GM06990 (cell line): ENCODE data around the gene NFYA.

ENCODE experiments used
- DNase-seq: peaks from one replicate; pipeline ENCODE4 v3.0.0-alpha.2; 2011; ENCODE audit not compliant: insufficient read length; ENCODE audit errors: extremely low read depth
- H3K27me3 ChIP-seq: replicated peaks from 2 replicates; pipeline ENCODE4 v1.6.0; 2011; ENCODE audit warnings: low read length; ENCODE audit not compliant: control insufficient read depth, insufficient read depth
- H3K36me3 ChIP-seq: 2 replicates; pipeline ENCODE4 v1.5.1; 2011; ENCODE audit warnings: low read length; ENCODE audit not compliant: control insufficient read depth, insufficient read depth
- H3K4me3 ChIP-seq: replicated peaks from 2 replicates; pipeline ENCODE4 v1.5.1; 2011; ENCODE audit warnings: low read depth, mild to moderate bottlenecking, control low read depth, low read length
- TF ChIP-seq, protein P1 (sequence below): IDR thresholded peaks from 2 replicates; pipeline ENCODE4 v1.5.1; 2011; ENCODE audit warnings: low read length, control low read depth, mild to moderate bottlenecking, inconsistent platforms; ENCODE audit not compliant: insufficient read depth, poor library complexity, severe bottlenecking

Gene NFYA

DNA sequence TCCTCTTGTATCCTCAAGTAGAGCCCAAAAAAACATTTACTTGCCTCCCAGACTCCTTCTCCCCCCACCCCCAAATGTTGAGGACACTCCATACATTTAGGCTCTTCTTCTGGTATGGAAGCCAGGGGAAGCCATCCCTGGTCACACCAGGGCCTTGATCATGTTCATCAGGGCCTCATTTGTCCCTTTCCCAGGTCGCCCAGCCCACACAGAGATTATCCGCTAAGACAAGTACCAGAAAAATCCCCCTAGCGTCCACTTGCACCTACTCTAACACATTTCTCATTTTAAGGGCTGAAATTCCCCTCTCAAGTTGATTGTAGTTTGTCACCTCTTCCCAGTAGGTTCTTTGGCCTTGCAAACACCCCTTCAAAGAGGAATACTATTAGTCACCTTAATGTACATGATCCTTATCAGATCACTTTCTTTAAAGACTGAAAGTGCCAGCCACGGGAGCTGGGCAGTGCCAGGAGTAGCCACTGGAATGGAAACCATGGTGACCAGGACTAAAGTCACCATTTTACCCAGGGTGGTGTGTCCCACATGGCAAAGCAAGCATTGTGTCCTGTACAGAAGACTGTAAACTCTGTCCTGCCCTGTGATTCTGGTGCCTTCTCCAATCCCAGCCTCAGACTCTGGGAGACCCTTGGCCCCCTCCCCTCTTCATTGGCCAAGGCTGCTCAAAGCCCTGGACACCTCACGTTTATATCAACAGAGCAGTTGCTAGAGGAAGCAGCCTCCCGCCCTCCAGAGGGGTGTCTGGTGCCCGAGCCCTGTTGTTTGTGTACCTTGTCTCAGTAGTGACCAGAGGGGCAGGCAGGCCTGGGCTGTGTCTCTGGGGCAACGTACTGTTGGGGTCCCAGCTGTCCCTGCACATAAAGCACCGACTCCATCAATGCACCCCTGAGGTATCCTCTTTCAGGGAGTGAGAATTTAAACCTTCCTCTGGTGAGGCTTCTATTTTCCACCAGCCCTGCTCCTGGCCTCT, 24.7 kb upstream of the NFYA start:
- Histone ChIP-seq H3K27me3 (no peaks in the 10 kb centered on the region), H3K36me3 (no peaks in the 10 kb centered on the region), H3K4me3 (no peak overlapping the region)
- TF ChIP-seq, protein P1, sequence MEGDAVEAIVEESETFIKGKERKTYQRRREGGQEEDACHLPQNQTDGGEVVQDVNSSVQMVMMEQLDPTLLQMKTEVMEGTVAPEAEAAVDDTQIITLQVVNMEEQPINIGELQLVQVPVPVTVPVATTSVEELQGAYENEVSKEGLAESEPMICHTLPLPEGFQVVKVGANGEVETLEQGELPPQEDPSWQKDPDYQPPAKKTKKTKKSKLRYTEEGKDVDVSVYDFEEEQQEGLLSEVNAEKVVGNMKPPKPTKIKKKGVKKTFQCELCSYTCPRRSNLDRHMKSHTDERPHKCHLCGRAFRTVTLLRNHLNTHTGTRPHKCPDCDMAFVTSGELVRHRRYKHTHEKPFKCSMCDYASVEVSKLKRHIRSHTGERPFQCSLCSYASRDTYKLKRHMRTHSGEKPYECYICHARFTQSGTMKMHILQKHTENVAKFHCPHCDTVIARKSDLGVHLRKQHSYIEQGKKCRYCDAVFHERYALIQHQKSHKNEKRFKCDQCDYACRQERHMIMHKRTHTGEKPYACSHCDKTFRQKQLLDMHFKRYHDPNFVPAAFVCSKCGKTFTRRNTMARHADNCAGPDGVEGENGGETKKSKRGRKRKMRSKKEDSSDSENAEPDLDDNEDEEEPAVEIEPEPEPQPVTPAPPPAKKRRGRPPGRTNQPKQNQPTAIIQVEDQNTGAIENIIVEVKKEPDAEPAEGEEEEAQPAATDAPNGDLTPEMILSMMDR = no peak
- no peak for DNase-seq

DNA sequence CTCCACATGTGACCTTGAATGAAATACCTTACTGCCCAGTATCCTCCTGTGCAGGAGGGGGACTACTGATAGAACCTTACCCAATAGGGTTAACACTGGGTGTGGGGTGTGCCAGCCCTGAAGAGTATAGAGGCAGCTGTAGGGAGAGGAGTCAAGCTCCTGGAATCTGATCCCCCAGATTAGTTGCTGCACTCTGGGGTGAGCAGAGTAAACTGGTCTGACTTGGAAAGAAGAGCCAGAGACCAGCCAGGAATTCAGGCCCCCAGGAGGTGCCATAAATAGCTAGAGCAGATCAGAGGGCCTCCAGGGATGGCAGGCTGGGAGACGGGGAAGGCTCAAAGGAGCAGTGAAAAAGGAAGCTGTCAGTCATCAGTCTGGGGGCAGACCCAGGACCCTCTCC, 23.3 kb upstream of the NFYA start:
- no peaks in the 10 kb centered on the region for H3K36me3 ChIP-seq
- DNase-seq = no peak
- no peaks in the 10 kb centered on the region for H3K27me3 ChIP-seq
- H3K4me3 ChIP-seq = no peak overlapping the region
- TF ChIP-seq, protein P1 = no peak

DNA sequence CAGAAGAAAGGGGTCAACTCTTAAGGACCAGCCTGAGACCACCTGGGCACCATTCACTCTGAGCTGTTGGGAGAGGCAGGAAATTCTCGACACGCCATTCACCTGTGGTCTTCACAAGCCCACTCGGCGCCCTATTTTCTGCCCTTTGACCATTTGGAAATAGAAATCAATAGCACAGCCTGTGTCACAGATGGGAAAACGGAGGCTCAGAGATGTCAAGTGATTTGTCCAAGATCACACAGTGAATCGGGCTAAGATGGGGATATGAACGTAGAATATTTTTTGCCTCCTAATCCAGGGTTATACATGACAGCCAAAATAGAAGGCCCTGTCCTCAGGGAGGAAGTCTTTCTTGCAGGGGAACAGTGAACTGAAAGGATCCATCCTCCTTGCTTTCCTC, 22.8 kb upstream of the NFYA start:
- Histone ChIP-seq H3K4me3 (no peak overlapping the region), H3K36me3 (no peaks in the 10 kb centered on the region), H3K27me3 (no peaks in the 10 kb centered on the region)
- no peak for DNase-seq
- TF ChIP-seq, protein P1 = no peak

DNA sequence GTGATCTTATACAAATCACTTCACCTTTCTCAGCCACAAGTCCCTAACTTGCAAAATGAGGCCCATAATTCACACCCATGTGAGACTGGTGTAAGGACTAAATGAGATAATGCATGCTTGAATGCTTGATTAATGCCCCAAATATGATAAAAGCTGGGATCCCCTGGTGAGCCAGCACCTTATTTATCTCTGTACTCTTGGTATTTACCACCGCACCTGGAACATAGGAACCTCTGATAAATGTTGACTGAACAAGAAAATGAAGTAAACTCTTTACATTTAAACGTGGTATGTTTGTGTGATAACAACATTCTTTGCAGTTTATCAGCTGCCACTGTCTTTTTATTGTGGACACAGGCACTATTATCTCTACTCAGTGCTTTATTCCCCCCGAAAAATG, 22.2 kb upstream of the NFYA start:
- Histone ChIP-seq H3K27me3 (no peaks in the 10 kb centered on the region), H3K4me3 (no peak overlapping the region), H3K36me3 (no peaks in the 10 kb centered on the region)
- TF ChIP-seq, protein P1 = no peak
- no peak for DNase-seq

DNA sequence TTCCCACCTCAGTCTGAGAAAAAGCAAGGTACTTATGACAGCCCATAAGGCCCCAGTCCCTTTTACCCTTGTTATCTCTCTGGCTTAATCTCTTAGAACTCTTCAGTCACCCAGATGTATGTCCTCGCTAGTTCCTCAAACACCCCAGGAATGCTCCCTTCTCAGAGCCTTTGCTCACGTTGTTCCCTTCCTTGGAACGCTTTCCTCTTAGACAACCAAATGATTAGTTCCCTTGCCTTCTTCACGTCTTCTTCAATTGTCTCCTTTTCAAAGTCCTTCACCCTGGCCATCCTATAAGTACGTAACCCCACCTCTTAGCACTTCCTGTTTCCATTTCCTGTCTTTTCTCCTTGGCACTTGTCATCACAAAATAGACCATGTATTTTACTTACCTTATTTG, 20.9 kb upstream of the NFYA start:
- no peak for DNase-seq

More for the DNA sequence above, 20.9 kb upstream of the NFYA start:
- no peaks in the 10 kb centered on the region for H3K27me3 ChIP-seq
- H3K4me3 ChIP-seq = no peak overlapping the region
- TF ChIP-seq, protein P1 = no peak
- no peaks in the 10 kb centered on the region for H3K36me3 ChIP-seq
